ENCODE results near the gene PROZ. TPM values are rescaled to one million over a fixed set of nuclear protein-coding genes. Genes with fewer than 3 reads are reported as not detected.

PROZ gene
- total and polyA plus RNA-seq, 2 of the 13 experiments (the other 11 are each of a cell fraction or from before 2014, with no cell fraction given), result 5.6 to 22.5 TPM

DNA sequence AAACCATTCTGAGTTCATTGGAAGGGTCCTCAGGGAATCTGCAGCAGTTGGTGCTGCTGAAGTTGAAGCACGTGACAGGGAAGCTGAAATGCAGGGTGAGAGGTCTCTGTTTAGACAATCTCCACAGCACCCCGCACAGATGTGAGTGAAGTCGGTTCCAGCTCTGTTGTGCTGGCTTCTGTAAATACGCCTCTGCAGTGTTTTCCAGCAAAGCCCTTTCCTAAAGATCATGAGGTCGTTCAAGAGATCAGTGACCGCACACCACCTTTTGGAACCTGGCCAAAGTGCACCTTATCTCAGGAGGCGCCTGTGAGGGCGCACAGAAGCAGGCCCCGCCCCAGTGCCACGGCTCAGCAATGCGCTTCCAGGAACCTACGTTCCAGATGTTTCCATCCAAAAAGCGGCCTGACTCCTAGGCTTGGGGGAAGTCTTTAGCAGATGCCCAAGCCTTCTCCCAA lies 61.7 kb downstream of the PROZ start (continued):
- TF ChIP-seq, protein P1, sequence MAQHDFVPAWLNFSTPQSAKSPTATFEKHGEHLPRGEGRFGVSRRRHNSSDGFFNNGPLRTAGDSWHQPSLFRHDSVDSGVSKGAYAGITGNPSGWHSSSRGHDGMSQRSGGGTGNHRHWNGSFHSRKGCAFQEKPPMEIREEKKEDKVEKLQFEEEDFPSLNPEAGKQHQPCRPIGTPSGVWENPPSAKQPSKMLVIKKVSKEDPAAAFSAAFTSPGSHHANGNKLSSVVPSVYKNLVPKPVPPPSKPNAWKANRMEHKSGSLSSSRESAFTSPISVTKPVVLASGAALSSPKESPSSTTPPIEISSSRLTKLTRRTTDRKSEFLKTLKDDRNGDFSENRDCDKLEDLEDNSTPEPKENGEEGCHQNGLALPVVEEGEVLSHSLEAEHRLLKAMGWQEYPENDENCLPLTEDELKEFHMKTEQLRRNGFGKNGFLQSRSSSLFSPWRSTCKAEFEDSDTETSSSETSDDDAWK (CRISPR knock-in tag; IDR thresholded peaks at IDR 0.05), result no peak
- TF ChIP-seq FOXA1 (IDR thresholded peaks at IDR 0.05) (no peak), FOXA1 (CRISPR knock-in tag; IDR thresholded peaks at IDR 0.05) (peak; percentile 81), ARID3A (IDR thresholded peaks at IDR 0.05; ENCODE audit: low read depth, low read length) (no peak), ZBTB40 (IDR thresholded peaks at IDR 0.05) (no peak), ZBTB40 (CRISPR knock-in tag; IDR thresholded peaks at IDR 0.05) (peak; percentile 40; the same call in 1 of the 2 replicates), RELA (CRISPR knock-in tag; IDR thresholded peaks at IDR 0.05) (no peak), ZFX (CRISPR knock-in tag; IDR thresholded peaks at IDR 0.05; ENCODE audit: low read depth) (peak; percentile 24; the same call in 1 of the 2 replicates), TOPORS (CRISPR knock-in tag; IDR thresholded peaks at IDR 0.05) (no peak), ZNF772 (CRISPR knock-in tag; IDR thresholded peaks at IDR 0.05) (0 out of 2 replicates have a peak, but pooled peaks have one; percentile 44), SRSF9 (IDR thresholded peaks at IDR 0.05; ENCODE audit: borderline replicate concordance, insufficient read depth, low read depth, low read length, poor library complexity, severe bottlenecking) (no peak)
- TF ChIP-seq, protein P2, sequence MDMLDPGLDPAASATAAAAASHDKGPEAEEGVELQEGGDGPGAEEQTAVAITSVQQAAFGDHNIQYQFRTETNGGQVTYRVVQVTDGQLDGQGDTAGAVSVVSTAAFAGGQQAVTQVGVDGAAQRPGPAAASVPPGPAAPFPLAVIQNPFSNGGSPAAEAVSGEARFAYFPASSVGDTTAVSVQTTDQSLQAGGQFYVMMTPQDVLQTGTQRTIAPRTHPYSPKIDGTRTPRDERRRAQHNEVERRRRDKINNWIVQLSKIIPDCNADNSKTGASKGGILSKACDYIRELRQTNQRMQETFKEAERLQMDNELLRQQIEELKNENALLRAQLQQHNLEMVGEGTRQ (IDR thresholded peaks at IDR 0.05; ENCODE audit: low read depth, low read length), result peak; percentile 42; the same call in 1 of the 2 replicates
- TF ChIP-seq, protein P2 (CRISPR knock-in tag; IDR thresholded peaks at IDR 0.05; ENCODE audit: borderline replicate concordance), result peak; percentile 67; the same call in 1 of the 2 replicates
- TF ChIP-seq, protein P3, sequence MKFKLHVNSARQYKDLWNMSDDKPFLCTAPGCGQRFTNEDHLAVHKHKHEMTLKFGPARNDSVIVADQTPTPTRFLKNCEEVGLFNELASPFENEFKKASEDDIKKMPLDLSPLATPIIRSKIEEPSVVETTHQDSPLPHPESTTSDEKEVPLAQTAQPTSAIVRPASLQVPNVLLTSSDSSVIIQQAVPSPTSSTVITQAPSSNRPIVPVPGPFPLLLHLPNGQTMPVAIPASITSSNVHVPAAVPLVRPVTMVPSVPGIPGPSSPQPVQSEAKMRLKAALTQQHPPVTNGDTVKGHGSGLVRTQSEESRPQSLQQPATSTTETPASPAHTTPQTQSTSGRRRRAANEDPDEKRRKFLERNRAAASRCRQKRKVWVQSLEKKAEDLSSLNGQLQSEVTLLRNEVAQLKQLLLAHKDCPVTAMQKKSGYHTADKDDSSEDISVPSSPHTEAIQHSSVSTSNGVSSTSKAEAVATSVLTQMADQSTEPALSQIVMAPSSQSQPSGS (CRISPR knock-in tag; IDR thresholded peaks at IDR 0.05), result 0 out of 2 replicates have a peak, but pooled peaks have one; percentile 47

All from HepG2 (cell line).